Body of pancreas (tissue), 4 donors: ENCODE results near the gene MCF2L2.

Source experiments
- POLR2A ChIP-seq, 3 donors: fragments of 450-650 bp; IDR thresholded peaks; one replicate each; pipeline ENCODE4 v1.6.1; 2016; ENCODE audit warnings: antibody characterized with exemption in 3 of 3, mild to moderate bottlenecking in 2 of 3
- TF ChIP-seq, protein P1 (sequence below), 7 experiments: fragments of 450-650 bp in 4 of 7; fragments of 200-600 bp in 3 of 7; sonication (generic) in 3 of 7; IDR thresholded peaks; one replicate each; pipeline ENCODE4 v1.5.1; 2016 to 2019; ENCODE audit warnings: antibody characterized with exemption in 7 of 7

- TF ChIP-seq, protein P1, sequence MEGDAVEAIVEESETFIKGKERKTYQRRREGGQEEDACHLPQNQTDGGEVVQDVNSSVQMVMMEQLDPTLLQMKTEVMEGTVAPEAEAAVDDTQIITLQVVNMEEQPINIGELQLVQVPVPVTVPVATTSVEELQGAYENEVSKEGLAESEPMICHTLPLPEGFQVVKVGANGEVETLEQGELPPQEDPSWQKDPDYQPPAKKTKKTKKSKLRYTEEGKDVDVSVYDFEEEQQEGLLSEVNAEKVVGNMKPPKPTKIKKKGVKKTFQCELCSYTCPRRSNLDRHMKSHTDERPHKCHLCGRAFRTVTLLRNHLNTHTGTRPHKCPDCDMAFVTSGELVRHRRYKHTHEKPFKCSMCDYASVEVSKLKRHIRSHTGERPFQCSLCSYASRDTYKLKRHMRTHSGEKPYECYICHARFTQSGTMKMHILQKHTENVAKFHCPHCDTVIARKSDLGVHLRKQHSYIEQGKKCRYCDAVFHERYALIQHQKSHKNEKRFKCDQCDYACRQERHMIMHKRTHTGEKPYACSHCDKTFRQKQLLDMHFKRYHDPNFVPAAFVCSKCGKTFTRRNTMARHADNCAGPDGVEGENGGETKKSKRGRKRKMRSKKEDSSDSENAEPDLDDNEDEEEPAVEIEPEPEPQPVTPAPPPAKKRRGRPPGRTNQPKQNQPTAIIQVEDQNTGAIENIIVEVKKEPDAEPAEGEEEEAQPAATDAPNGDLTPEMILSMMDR (IDR thresholded peaks at IDR 0.05) = no peak
- TF ChIP-seq POLR2A (IDR thresholded peaks at IDR 0.05) = no peak
These were observed 40.6 kb downstream of the MCF2L2 start for GRCh38 chr3:183387797-183388196.
